ENCODE measurements around the gene FXYD3.
A peak's percentile ranks its signal among the peaks of the same experiment; 100 is the strongest.

FXYD3 gene

DNA sequence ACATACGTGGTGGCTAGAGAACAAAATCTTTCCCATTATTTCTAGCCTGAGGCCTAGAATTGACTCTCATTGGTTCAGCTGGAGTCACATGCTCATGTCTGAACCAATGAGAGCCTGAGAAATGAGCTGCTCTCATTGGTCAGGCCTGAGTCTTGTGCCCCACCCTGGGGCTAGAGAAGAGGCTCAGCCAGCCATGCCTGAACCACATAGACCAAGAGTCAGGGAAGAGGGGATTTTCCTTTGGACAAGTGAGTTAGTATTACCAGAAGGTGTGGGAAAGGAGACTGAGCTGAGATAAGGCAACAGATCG lies 45.8 kb downstream of the FXYD3 start:
- H3K4me1 Mint-ChIP-seq (ENCODE audit: low read depth) = peaks cover 52% of the 10 kb centered on the region
- no peaks in the 10 kb centered on the region for H3K9me3 Mint-ChIP-seq (ENCODE audit: low read depth)
- H3K27me3 Mint-ChIP-seq = no peaks in the 10 kb centered on the region
- no peak overlapping the region for H3K4me3 Mint-ChIP-seq
- H3K36me3 Mint-ChIP-seq = peaks cover 61% of the 10 kb centered on the region
- peak overlapping the region; percentile 54 for H3K27ac Mint-ChIP-seq

DNA sequence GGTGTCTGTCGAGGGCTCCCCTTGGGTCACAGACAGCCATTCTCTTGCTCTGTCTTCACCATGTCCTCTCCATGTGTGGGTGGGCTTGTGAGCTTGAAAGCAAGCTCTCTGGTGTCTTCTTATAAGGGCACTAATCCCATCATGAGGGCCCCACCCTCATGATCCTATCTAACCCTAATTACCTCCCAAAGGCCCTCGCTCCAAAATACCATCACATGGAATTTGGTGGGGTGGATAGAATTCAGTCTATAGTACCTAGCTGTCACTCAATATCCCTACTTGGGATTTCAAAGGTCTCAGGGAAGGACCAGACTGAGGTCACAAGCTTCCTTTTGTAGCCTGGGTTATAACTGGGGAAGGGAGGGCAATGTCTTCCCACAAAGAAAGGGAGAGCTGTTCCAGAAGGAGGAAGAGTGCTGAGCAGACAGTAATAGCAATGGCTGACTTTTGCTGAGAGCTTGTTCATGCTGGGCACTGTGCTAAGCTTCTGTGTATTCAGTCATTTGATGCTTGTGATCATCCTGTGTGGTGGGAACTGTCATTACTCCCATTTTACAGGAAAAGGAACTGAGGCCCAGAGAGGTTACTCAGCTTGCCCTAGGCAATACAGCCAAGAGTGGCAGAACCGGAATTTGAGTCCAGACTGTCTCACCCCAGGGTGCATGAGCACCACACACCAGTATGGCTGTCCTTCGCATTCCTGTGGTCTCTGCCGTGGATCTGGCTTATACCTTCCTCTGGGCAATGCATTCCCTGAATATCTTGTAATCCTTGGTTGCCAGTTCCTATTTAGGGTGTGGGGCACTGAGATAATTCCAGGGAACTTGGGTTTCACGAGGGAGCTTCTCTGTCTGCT lies 47.1 kb downstream of the FXYD3 start:
- Mint-ChIP-seq H3K9me3 (ENCODE audit: low read depth) (no peaks in the 10 kb centered on the region), H3K27me3 (no peaks in the 10 kb centered on the region), H3K36me3 (peaks cover 64% of the 10 kb centered on the region), H3K4me1 (ENCODE audit: low read depth) (peaks cover 54% of the 10 kb centered on the region), H3K27ac (peak overlapping the region; percentile 66), H3K4me3 (peak overlapping the region; percentile 38)

DNA sequence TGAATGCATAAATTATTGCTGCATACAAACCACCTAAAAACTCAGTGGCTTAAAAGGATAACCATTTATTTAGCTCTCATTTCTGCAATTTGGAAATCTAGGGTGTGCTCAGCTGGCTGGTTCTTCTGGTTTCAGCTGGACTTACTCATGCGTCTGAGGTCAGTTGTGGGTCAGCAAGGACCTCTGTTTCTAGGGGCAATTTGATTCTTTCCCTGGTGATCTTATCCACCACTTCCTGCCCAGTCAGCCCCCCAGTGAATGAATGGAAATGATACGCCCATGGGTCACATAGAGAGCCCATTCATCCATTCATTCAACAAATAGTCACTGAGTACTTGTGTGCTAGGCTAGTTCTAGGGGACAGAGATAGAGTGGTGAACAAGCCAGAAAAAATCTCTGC lies 48.8 kb downstream of the FXYD3 start:
- Mint-ChIP-seq H3K4me3 (no peak overlapping the region), H3K27me3 (no peaks in the 10 kb centered on the region), H3K27ac (peak overlapping the region; percentile 58)

DNA sequence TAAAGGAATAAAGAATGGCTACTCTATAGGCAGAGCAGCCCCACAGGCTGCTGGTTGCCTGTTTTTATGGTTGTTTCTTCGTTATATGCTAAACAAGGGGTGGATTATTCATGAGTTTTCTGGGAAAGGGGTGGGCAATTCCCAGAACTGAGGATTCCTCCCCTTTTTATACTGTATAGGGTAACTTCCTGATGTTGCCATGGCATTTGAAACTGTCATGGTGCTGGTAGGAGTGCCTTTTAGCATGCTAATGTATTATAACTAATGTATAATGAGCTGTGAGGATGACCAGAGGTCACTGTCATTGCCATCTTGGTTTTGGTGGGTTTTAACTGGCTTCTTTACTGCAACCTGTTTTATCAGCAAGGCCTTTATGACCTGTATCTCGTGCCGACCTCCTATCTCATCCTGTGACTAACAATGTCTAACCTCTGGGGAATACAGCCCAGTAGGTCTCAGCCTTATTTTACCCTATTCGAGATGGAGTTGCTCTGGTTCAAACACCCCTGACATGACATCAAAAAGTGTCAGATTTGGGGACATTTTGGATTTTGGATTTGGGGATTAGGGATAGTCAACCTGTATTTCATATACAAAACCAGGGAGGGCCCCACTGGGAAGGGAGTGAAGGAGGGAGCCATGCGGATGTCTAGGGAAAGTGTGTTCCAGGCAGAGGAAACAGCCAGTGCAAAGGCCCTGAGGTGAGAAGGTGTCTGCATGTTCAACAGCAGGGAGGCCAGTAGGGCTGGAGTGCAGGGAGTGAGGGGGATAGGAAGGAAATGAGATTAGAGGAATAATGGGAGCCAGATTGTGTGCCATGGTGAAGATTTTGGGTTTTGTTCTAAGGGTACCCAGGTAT lies 49.8 kb downstream of the FXYD3 start:
- Mint-ChIP-seq H3K27me3 (no peaks in the 10 kb centered on the region), H3K4me3 (no peak overlapping the region), H3K9me3 (ENCODE audit: low read depth) (no peaks in the 10 kb centered on the region), H3K27ac (peak overlapping the region; percentile 46), H3K36me3 (peaks cover 60% of the 10 kb centered on the region), H3K4me1 (ENCODE audit: low read depth) (peaks cover 45% of the 10 kb centered on the region)

More for the DNA sequence above, 48.8 kb downstream of the FXYD3 start:
- peaks cover 46% of the 10 kb centered on the region for H3K4me1 Mint-ChIP-seq (ENCODE audit: low read depth)
- no peaks in the 10 kb centered on the region for H3K9me3 Mint-ChIP-seq (ENCODE audit: low read depth)
- H3K36me3 Mint-ChIP-seq = peaks cover 61% of the 10 kb centered on the region

DNA sequence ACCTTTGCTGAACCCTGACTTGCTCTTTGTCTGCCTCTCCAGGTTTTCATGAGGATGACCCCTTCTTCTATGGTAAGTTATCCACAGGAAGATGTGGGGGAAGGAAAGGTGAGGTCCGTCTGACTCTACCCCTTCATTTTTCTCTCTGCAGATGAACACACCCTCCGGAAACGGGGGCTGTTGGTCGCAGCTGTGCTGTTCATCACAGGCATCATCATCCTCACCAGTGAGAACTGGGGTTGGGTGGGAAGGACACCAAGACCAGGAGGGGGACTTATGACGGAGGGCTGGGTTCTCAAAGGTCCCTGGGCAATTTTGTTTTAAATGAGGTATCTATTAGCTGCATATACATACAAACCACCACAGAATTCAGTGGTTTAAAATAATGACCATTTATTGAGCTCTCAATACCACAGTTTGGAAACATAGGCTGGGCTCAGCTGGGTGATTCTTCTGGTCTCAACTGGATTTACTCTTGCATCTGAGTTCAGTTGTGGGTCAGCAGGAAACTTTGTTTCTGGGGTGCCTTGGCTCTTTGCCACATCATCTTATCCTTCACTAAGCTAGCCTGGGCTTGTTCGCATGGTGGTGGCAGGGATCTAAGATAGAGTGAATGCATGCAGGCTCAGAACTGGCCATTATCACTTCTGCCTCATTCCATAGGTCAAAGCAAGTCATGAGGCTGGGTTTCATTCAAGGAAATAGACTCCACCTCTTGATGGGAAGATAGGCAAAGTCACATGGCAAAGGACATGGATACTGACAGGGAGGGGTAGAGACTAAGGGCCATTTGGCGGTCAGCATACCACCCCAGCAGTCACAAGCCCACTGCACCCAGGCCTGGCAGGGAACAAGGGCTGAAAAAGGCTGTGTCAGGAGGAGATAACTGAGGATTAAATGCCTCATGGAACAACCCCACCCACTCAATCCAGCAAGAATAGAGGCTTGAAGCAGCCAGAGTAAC lies 50.8 kb downstream of the FXYD3 start:
- Mint-ChIP-seq H3K27me3 (no peaks in the 10 kb centered on the region), H3K36me3 (peaks cover 54% of the 10 kb centered on the region), H3K9me3 (ENCODE audit: low read depth) (no peaks in the 10 kb centered on the region), H3K27ac (peak overlapping the region; percentile 83), H3K4me3 (peak overlapping the region; percentile 20), H3K4me1 (ENCODE audit: low read depth) (peaks cover 44% of the 10 kb centered on the region)

DNA sequence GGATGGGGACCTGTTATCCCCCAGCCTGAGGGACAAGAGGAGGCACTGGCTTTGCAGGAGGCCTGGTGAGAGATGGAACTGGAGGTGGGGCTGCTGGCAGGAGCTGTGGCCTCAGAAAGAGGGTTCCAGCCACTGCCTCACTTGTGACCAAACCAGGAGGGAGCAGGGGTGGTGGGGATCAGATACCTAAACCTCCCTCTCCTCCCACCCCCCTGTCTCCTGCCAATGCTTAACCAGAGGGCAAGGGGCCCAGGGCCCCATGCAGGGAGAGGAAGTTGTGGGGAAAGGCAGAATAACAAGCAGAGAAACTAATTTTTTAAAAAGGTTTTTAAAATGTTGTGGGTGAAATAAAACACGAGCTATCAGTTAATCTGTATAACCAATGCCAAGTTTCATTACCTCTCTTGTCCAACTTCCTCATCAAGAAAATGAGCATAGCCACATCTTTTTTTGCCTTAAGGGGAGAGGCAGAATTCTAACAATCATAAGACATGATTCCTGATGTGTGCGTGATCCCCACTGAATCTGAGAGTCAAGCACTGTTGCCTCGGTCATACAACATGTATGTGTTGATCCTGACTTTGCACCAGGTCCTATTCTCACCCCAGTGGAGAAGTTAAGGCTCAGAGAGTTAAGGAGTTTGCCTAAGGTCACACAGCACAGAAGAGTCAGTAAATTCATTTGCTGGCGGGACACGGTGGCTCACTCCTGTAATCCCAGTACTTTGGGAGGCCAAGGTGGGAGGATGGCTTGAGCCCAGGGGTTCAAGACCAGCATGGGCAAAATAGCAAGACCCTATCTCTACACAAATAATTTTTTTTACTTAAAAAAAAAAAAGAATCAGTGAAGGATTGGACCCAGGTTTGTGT lies 51.9 kb downstream of the FXYD3 start:
- H3K36me3 Mint-ChIP-seq = peaks cover 45% of the 10 kb centered on the region
- peak overlapping the region; percentile 83 for H3K27ac Mint-ChIP-seq
- no peaks in the 10 kb centered on the region for H3K27me3 Mint-ChIP-seq
- H3K4me1 Mint-ChIP-seq (ENCODE audit: low read depth) = peaks cover 44% of the 10 kb centered on the region
- peak overlapping the region; percentile 54 for H3K4me3 Mint-ChIP-seq
- H3K9me3 Mint-ChIP-seq (ENCODE audit: low read depth) = no peaks in the 10 kb centered on the region

DNA sequence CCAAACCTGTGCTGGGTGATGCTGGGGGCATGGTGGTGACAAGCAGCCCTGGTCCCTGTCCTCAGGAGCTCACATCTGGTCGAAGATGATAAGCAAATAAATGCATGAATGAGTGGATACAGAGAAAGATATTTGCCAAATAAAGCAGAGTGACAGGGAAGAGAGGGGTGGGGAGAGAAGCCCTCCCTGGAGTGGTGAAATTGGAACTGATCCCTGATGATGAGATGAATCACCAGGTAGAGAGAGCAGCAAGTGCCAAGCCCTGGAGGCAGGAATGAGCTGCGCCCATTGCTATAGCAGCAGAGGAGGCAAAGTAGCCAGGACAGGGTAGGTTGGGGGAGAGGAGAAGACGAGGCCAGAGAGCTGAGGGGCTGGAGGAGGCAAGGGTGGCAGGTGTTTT lies 52.6 kb downstream of the FXYD3 start:
- H3K4me3 Mint-ChIP-seq = no peak overlapping the region
- peak overlapping the region; percentile 83 for H3K27ac Mint-ChIP-seq
- H3K9me3 Mint-ChIP-seq (ENCODE audit: low read depth) = no peaks in the 10 kb centered on the region
- H3K27me3 Mint-ChIP-seq = no peaks in the 10 kb centered on the region
- peaks cover 48% of the 10 kb centered on the region for H3K4me1 Mint-ChIP-seq (ENCODE audit: low read depth)
- H3K36me3 Mint-ChIP-seq = peaks cover 40% of the 10 kb centered on the region

DNA sequence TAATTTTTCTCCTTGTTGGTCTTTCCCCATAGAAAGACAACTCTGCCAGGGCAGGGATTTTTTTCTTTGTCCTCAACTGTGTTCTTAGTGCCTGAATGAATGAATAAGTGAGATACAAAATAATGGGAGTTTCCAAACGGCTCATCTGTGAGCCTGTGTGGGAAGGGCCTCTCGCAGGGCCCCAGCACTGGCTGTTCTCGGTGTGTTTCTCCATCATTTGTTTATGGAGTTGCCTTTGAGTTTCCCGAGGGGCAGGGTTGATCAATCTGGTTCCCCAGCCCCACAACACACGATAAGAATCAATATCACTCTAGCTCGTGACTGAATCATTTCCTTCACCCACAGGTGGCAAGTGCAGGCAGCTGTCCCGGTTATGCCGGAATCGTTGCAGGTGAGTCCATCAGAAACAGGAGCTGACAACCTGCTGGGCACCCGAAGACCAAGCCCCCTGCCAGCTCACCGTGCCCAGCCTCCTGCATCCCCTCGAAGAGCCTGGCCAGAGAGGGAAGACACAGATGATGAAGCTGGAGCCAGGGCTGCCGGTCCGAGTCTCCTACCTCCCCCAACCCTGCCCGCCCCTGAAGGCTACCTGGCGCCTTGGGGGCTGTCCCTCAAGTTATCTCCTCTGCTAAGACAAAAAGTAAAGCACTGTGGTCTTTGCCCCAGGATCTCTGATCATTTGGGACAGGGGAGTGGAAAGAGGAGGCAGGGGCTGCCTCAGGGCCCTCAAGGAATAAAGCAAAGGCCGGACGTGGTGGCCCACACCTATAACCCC lies 53.8 kb downstream of the FXYD3 start:
- Mint-ChIP-seq H3K27ac (peak overlapping the region; percentile 84), H3K4me1 (ENCODE audit: low read depth) (peaks cover 49% of the 10 kb centered on the region), H3K9me3 (ENCODE audit: low read depth) (no peaks in the 10 kb centered on the region), H3K4me3 (no peak overlapping the region), H3K27me3 (no peaks in the 10 kb centered on the region), H3K36me3 (peaks cover 32% of the 10 kb centered on the region)

DNA sequence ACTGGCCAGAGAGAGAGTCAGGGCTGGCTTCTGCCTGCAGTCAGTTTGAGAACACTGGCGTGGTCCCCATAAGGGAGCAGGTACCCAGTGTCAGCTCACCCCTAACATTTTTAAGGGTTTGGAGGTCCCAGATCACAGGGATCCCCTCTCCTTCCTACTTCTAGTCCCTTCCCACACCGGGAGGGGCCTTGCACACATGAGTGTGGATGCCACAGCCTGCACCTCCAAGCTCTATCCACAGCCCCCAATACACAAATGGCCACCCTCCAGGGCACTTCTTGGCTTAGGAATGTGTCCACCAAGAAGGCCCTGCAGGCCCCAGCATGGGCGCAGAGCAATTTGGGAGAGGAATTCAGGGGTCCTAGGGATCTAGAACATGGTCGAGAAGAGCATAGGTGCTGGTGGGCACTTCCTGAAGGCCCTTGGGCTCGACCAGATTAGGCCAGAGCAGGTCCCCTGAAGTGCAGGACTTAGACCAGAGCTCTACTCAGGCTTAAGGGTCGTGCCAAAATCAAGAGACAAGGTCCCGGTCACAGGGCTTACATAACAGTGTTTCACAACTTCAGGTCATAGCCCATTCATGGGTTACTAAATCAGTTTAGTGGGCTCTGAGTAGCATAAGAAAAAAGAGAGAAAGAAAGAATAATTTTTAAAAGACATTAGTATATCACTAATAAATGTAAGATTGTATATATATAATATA lies 54.9 kb downstream of the FXYD3 start:
- Mint-ChIP-seq H3K9me3 (ENCODE audit: low read depth) (no peaks in the 10 kb centered on the region), H3K4me3 (no peak overlapping the region), H3K4me1 (ENCODE audit: low read depth) (peaks cover 52% of the 10 kb centered on the region), H3K27ac (peak overlapping the region; percentile 6), H3K36me3 (peaks cover 23% of the 10 kb centered on the region), H3K27me3 (no peaks in the 10 kb centered on the region)

DNA sequence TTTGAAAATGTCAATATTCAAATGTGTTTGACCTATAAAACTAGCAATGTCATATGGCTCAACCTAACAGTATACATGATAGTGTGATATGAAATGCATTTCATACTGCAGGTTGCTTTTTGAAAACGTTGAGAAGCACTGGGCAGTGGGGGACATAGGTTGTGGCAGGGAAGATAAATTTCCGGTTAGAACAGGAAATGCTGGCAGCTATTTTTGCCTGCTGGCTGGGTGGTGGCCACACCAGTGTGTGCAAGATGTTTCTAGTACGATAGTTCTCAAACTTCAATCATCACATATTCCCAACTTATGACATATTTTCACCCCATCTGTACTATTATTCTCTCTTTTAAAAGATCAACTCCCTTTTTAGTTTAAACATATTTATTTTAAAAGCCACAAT lies 56.1 kb downstream of the FXYD3 start:
- Mint-ChIP-seq H3K27ac (peak overlapping the region; percentile 89), H3K27me3 (no peaks in the 10 kb centered on the region), H3K4me1 (ENCODE audit: low read depth) (peaks cover 51% of the 10 kb centered on the region), H3K4me3 (peak overlapping the region; percentile 20), H3K9me3 (ENCODE audit: low read depth) (no peaks in the 10 kb centered on the region), H3K36me3 (peaks cover 11% of the 10 kb centered on the region)
